Spleen (tissue), 11 donors: ENCODE results near the gene VAMP1. TPM values are rescaled to one million over a fixed set of nuclear protein-coding genes. Genes with fewer than 3 reads are reported as not detected.

ENCODE experiments used
- DNase-seq: peaks from one replicate; pipeline ENCODE4 v3.0.0-alpha.2; 2020
- H3K27ac ChIP-seq, 8 donors: fragments of 200-600 bp; sonication (generic) in 7 of 8; 1 replicate in 4 of 8; 2 replicates in 4 of 8; pipeline versions ENCODE4 v1.5.0 to v1.8.0; 2016 to 2021; ENCODE audit warnings: inconsistent platforms in 4 of 8, mild to moderate bottlenecking in 4 of 8, moderate library complexity in 1 of 8
- H3K27me3 ChIP-seq, 7 donors: fragments of 200-600 bp; sonication (generic) in 6 of 7; replicated peaks in 1 of 7; 1 replicate in 4 of 7; 2 replicates in 3 of 7; pipeline versions ENCODE4 v1.5.0 to v1.8.0; 2016 to 2021; ENCODE audit warnings: inconsistent platforms in 3 of 7, mild to moderate bottlenecking in 1 of 7
- H3K36me3 ChIP-seq, 6 donors: fragments of 200-600 bp; sonication (generic) in 5 of 6; 1 replicate in 4 of 6; 2 replicates in 2 of 6; pipeline versions ENCODE4 v1.5.0 to v1.8.0; 2016 to 2021; ENCODE audit warnings: inconsistent platforms in 2 of 6
- H3K4me1 ChIP-seq, 6 donors: fragments of 200-600 bp; sonication (generic) in 5 of 6; 1 replicate in 3 of 6; 2 replicates in 3 of 6; pipeline versions ENCODE4 v1.5.0 to v1.8.0; 2016 to 2021; ENCODE audit warnings: inconsistent platforms in 3 of 6
- H3K4me3 ChIP-seq, 8 donors: fragments of 200-600 bp; sonication (generic) in 7 of 8; 1 replicate in 4 of 8; 2 replicates in 4 of 8; pipeline versions ENCODE4 v1.5.0 to v1.8.0; 2016 to 2021; ENCODE audit warnings: inconsistent platforms in 4 of 8, mild to moderate bottlenecking in 4 of 8, moderate library complexity in 2 of 8
- H3K9me3 ChIP-seq, 8 donors: fragments of 200-600 bp; sonication (generic) in 7 of 8; 1 replicate in 4 of 8; 2 replicates in 4 of 8; pipeline versions ENCODE4 v1.5.0 to v1.8.0; 2016 to 2021; ENCODE audit warnings: inconsistent platforms in 4 of 8
- POLR2A ChIP-seq, 3 donors: fragments of 450-650 bp; IDR thresholded peaks; one replicate each; pipeline ENCODE4 v1.5.1; 2017; ENCODE audit warnings: antibody characterized with exemption in 3 of 3, mild to moderate bottlenecking in 1 of 3
- POLR2AphosphoS5 ChIP-seq, 3 donors: sonication (generic); formaldehyde crosslinking; IDR thresholded peaks; one replicate each; pipeline ENCODE4 v1.5.1; 2017; ENCODE audit warnings: antibody characterized with exemption in 3 of 3
- WGBS, 5 donors: extraction: QIAGEN DNeasy Blood & Tissue Kit in 3 of 5; methylation state at CpG; one replicate each; pipeline versions ENCODE4 v1.1.5 to v1.1.7; 2013 to 2018; 5-methylcytosine and 5-hydroxymethylcytosine counted together
- intact Hi-C: fragments of 100-400 bp; cut with DNase I; formaldehyde crosslinking; loops from one replicate; pipeline ENCODE4 v1.15.0; 2023; ENCODE audit warnings: low total_unique reads
- polyA plus RNA-seq, 3 donors: library from polyadenylated mRNA; stranded (reverse); fragments of 200-250 nt; gene quantifications; one replicate each; pipeline ENCODE4 v1.2.1, GENCODE V29; 2013
- total RNA-seq, 7 donors: library from RNA; depleted of rRNA in 3 of 7; stranded (reverse); fragments of >200 nt in 3 of 7; fragmentation: NEBNext Ultra II Directional in 4 of 7; extraction: Animal tissue kit (Norgen Biotek cat#: 25700) in 4 of 7; gene quantifications; one replicate each; pipeline versions ENCODE4 v1.1.0 to v1.2.1, GENCODE V29; 2016 to 2021
- TF ChIP-seq, protein P1 (sequence below), 11 experiments: fragments of 200-600 bp in 7 of 11; fragments of 450-650 bp in 4 of 11; sonication (generic) in 4 of 11; IDR thresholded peaks in 8 of 11; conservative IDR thresholded peaks in 3 of 11; 1 replicate in 7 of 11; 2 replicates in 4 of 11; pipeline versions ENCODE4 v1.4.0 to v1.8.0; 2016 to 2021; ENCODE audit warnings: antibody characterized with exemption in 11 of 11, inconsistent platforms in 4 of 11, mild to moderate bottlenecking in 1 of 11
- donor health status: healthy with polysubstance abuse.
- donor health status: DM: no; HTN: no; CAD: no; lungs with moderate emphysema.
- donor health status: DM: no; HTN: no; CAD: no.
- donor health status: Bipolar disorder and iron deficiency.
- donor health status: healthy.
- donor health status: DM: no; HTN: no; CAD: no.
- donor health status: DM: yes; HTN: yes; CAD: no.

The VAMP1 gene
- total and polyA plus RNA-seq, 10 donors = 11.0 to 32.5 (median 21.0) TPM

- H3K4me1 ChIP-seq = peaks cover 3 to 23% (median 14%) of the 10 kb centered on the region in 6 donors
- TF ChIP-seq POLR2A (IDR thresholded peaks at IDR 0.05) (no peak), POLR2AphosphoS5 (IDR thresholded peaks at IDR 0.05) (no peak)
- TF ChIP-seq, protein P1, sequence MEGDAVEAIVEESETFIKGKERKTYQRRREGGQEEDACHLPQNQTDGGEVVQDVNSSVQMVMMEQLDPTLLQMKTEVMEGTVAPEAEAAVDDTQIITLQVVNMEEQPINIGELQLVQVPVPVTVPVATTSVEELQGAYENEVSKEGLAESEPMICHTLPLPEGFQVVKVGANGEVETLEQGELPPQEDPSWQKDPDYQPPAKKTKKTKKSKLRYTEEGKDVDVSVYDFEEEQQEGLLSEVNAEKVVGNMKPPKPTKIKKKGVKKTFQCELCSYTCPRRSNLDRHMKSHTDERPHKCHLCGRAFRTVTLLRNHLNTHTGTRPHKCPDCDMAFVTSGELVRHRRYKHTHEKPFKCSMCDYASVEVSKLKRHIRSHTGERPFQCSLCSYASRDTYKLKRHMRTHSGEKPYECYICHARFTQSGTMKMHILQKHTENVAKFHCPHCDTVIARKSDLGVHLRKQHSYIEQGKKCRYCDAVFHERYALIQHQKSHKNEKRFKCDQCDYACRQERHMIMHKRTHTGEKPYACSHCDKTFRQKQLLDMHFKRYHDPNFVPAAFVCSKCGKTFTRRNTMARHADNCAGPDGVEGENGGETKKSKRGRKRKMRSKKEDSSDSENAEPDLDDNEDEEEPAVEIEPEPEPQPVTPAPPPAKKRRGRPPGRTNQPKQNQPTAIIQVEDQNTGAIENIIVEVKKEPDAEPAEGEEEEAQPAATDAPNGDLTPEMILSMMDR (IDR thresholded peaks at IDR 0.05 in 8 of 11, conservative IDR thresholded peaks at IDR 0.05 in 3 of 11) = no peak
- no peaks in the 10 kb centered on the region for H3K9me3 ChIP-seq
- no peaks in the 10 kb centered on the region for H3K27me3 ChIP-seq
- H3K27ac ChIP-seq = no peak overlapping the region
- DNase-seq = no peak
- no peaks in the 10 kb centered on the region for H3K36me3 ChIP-seq
- no peak overlapping the region for H3K4me3 ChIP-seq
- intact Hi-C loops = no loop called here
- 91 to 96% (median 93%) methylated on average over 12 of the region's 12 CpGs for WGBS, 5 donors
Measured at GRCh38 chr12:6438345-6438744, 32.1 kb downstream of the VAMP1 start.

- intact Hi-C loops = no loop called here
- Histone ChIP-seq H3K27me3 (no peaks in the 10 kb centered on the region), H3K4me3 (no peak overlapping the region), H3K36me3 (no peaks in the 10 kb centered on the region), H3K9me3 (no peaks in the 10 kb centered on the region), H3K27ac (no peak overlapping the region), H3K4me1 (peaks cover 5 to 23% (median 14%) of the 10 kb centered on the region in 6 donors)
- TF ChIP-seq, protein P1 (IDR thresholded peaks at IDR 0.05 in 8 of 11, conservative IDR thresholded peaks at IDR 0.05 in 3 of 11) = no peak
- TF ChIP-seq POLR2A (IDR thresholded peaks at IDR 0.05) (no peak), POLR2AphosphoS5 (IDR thresholded peaks at IDR 0.05) (no peak)
- 90 to 95% (median 92%) methylated on average over 3 of the region's 3 CpGs for WGBS, 5 donors
- DNase-seq = no peak
Measured at GRCh38 chr12:6437586-6437985, 32.9 kb downstream of the VAMP1 start.

DNA sequence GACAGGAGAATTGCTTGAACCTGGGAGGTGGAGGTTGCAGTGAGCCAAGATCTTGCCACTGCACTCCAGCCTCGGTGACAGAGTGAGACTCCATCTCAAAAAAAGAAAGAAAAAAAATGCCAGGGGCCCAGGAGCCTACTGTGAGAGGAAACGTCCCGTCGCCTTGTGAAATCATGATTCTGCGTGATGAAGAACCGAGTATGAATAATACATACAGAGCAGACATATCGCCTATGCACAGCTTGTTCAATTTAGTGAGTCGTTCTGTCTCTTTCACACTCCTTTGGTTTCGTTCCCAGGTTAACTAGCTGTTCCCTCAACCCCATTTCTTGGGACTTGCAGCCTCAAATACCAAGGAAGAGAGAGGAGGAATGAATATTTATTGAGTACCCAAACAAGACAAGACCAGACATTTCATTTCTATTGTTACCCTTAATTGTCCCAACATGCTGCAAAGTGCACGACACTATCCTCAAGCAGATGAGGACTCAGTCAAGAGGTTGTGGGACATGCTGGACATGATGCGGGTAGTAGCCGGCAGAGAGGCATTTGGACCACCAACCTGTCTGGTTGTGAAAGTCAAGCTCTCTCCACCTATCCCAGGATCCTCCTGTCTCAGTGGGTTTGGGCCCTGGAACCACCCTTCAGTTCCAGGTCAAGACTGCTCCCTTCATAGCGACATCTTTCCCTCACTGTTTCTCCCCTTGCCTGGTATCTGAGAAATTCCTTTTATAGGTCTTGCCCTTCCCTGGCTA, 34.3 kb downstream of the VAMP1 start:
- DNase-seq = no peak

More for the DNA sequence above, 34.3 kb downstream of the VAMP1 start:
- H3K4me1 ChIP-seq = peaks cover 10 to 35% (median 24%) of the 10 kb centered on the region in 6 donors
- H3K4me3 ChIP-seq = no peak overlapping the region
- no peaks in the 10 kb centered on the region for H3K36me3 ChIP-seq
- no peaks in the 10 kb centered on the region for H3K27me3 ChIP-seq
- TF ChIP-seq, protein P1 (IDR thresholded peaks at IDR 0.05 in 8 of 11, conservative IDR thresholded peaks at IDR 0.05 in 3 of 11) = no peak
- TF ChIP-seq POLR2A (IDR thresholded peaks at IDR 0.05) (no peak), POLR2AphosphoS5 (IDR thresholded peaks at IDR 0.05) (no peak)
- intact Hi-C loops = no loop called here
- H3K9me3 ChIP-seq = no peaks in the 10 kb centered on the region
- H3K27ac ChIP-seq = no peak overlapping the region
- 78 to 90% (median 84%) methylated on average over 13 of the region's 13 CpGs for WGBS, 5 donors
